Prostate gland (tissue), 2 donors: ENCODE measurements around the gene CELF4. TPM values are rescaled to one million over a fixed set of nuclear protein-coding genes. Genes with fewer than 3 reads are reported as not detected.

ENCODE experiments used
- DNase-seq: peaks from one replicate; pipeline ENCODE4 v3.0.0-alpha.2; 2019; ENCODE audit warnings: low spot score
- H3K27ac ChIP-seq, 2 donors: fragments of 200-600 bp; sonication (generic); 2 replicates each; pipeline ENCODE4 v1.5.1; 2017 to 2019
- H3K27me3 ChIP-seq: fragments of 200-600 bp; sonication (generic); replicated peaks from 2 replicates; pipeline ENCODE4 v1.5.1; 2019; ENCODE audit not compliant: insufficient read depth
- H3K36me3 ChIP-seq, 2 donors: fragments of 200-600 bp; sonication (generic); 1 replicate in 1 of 2; 2 replicates in 1 of 2; pipeline versions ENCODE4 v1.5.1 to v1.8.1; 2017 to 2019
- H3K4me1 ChIP-seq: fragments of 200-600 bp; sonication (generic); replicated peaks from 2 replicates; pipeline ENCODE4 v1.5.1; 2019
- H3K4me3 ChIP-seq, 2 donors: fragments of 200-600 bp; sonication (generic); 2 replicates each; pipeline ENCODE4 v1.5.1; 2017 to 2019
- H3K9me3 ChIP-seq: fragments of 200-600 bp; sonication (generic); 2 replicates; pipeline ENCODE4 v1.5.1; 2017
- CTCF ChIP-seq, 4 experiments: fragments of 200-600 bp in 2 of 4; fragments of 450-650 bp in 2 of 4; sonication (generic) in 2 of 4; IDR thresholded peaks; 1 replicate in 3 of 4; 2 replicates in 1 of 4; pipeline ENCODE4 v1.5.1; 2016 to 2019; ENCODE audit warnings: antibody characterized with exemption in 4 of 4, mild to moderate bottlenecking in 2 of 4, moderate library complexity in 2 of 4
- POLR2A ChIP-seq: fragments of 450-650 bp; IDR thresholded peaks from one replicate; pipeline ENCODE4 v1.6.1; 2016; ENCODE audit warnings: antibody characterized with exemption, mild to moderate bottlenecking
- POLR2AphosphoS5 ChIP-seq: sonication (generic); formaldehyde crosslinking; IDR thresholded peaks from one replicate; pipeline ENCODE4 v1.6.1; 2017; ENCODE audit warnings: antibody characterized with exemption
- WGBS: methylation state at CpG from one replicate; pipeline ENCODE4 v1.1.5; 2018; 5-methylcytosine and 5-hydroxymethylcytosine counted together
- intact Hi-C: fragments of 100-400 bp; cut with DNase I; formaldehyde crosslinking; loops from one replicate; pipeline ENCODE4 v1.14.2; 2022
- total RNA-seq, 2 donors: library from RNA; depleted of rRNA; stranded (reverse); fragments of >200 nt; gene quantifications; one replicate each; pipeline ENCODE4 v1.1.0, GENCODE V29; 2016

The CELF4 gene
- total RNA-seq, 2 donors from 2014 or later, result 7.8 to 8.5 TPM

- Histone ChIP-seq H3K27me3 (no peaks in the 10 kb centered on the region), H3K27ac (no peak overlapping the region), H3K9me3 (no peaks in the 10 kb centered on the region), H3K4me1 (no peaks in the 10 kb centered on the region), H3K36me3 (no peaks in the 10 kb centered on the region), H3K4me3 (no peak overlapping the region)
- 41% methylated on average over 8 of the region's 8 CpGs for WGBS
- DNase-seq, result no peak
- intact Hi-C loops, result no loop called here
- TF ChIP-seq POLR2AphosphoS5 (no peak), CTCF (IDR thresholded peaks at IDR 0.05) (no peak), POLR2A (no peak)
Measured at GRCh38 chr18:37409878-37410277, 155.7 kb downstream of the CELF4 start.

- no peak overlapping the region for H3K27ac ChIP-seq
- H3K4me3 ChIP-seq, result no peak overlapping the region
- H3K36me3 ChIP-seq, result no peaks in the 10 kb centered on the region
- no peak for TF ChIP-seq POLR2AphosphoS5
- TF ChIP-seq POLR2A, result no peak
- TF ChIP-seq CTCF (IDR thresholded peaks at IDR 0.05), result no peak
- no peaks in the 10 kb centered on the region for H3K9me3 ChIP-seq
- intact Hi-C loops, result no loop called here
- no peak for DNase-seq
- no peaks in the 10 kb centered on the region for H3K27me3 ChIP-seq
- H3K4me1 ChIP-seq, result no peaks in the 10 kb centered on the region
- WGBS, result 90% methylated on average over 12 of the region's 12 CpGs
Measured at GRCh38 chr18:37408676-37409265, 156.8 kb downstream of the CELF4 start.

GRCh38 chr18:37407571-37407970 is 158.0 kb downstream of the CELF4 start:
- no peaks in the 10 kb centered on the region for H3K27me3 ChIP-seq
- 50% methylated on average over 4 of the region's 4 CpGs for WGBS
- no peak overlapping the region for H3K27ac ChIP-seq
- intact Hi-C loops, result no loop called here
- TF ChIP-seq CTCF (IDR thresholded peaks at IDR 0.05), result no peak
- no peak for TF ChIP-seq POLR2AphosphoS5
- H3K4me1 ChIP-seq, result no peaks in the 10 kb centered on the region
- H3K4me3 ChIP-seq, result no peak overlapping the region
- no peaks in the 10 kb centered on the region for H3K36me3 ChIP-seq
- no peaks in the 10 kb centered on the region for H3K9me3 ChIP-seq
- DNase-seq, result no peak

GRCh38 chr18:37405772-37406171 is 159.8 kb downstream of the CELF4 start:
- DNase-seq, result no peak
- Histone ChIP-seq H3K4me3 (no peak overlapping the region), H3K9me3 (no peaks in the 10 kb centered on the region), H3K4me1 (no peaks in the 10 kb centered on the region), H3K27me3 (no peaks in the 10 kb centered on the region), H3K36me3 (no peaks in the 10 kb centered on the region), H3K27ac (no peak overlapping the region)
- no peak for TF ChIP-seq POLR2AphosphoS5
- no peak for TF ChIP-seq CTCF (IDR thresholded peaks at IDR 0.05)
- TF ChIP-seq POLR2A, result no peak
- intact Hi-C loops, result no loop called here
- WGBS, result 76% methylated on average over 6 of the region's 6 CpGs

- Histone ChIP-seq H3K4me3 (no peak overlapping the region), H3K4me1 (no peaks in the 10 kb centered on the region), H3K36me3 (no peaks in the 10 kb centered on the region), H3K27ac (no peak overlapping the region), H3K9me3 (no peaks in the 10 kb centered on the region), H3K27me3 (no peaks in the 10 kb centered on the region)
- TF ChIP-seq POLR2A (no peak), CTCF (IDR thresholded peaks at IDR 0.05) (no peak), POLR2AphosphoS5 (no peak)
- no peak for DNase-seq
- intact Hi-C loops, result no loop called here
- WGBS, result 73% methylated on average over 4 of the region's 4 CpGs
Measured at GRCh38 chr18:37405229-37405628, 160.4 kb downstream of the CELF4 start.
